Measurements from ENCODE around the gene CTSC. TPM values are rescaled to one million over a fixed set of nuclear protein-coding genes. Genes with fewer than 3 reads are reported as not detected.

Gene CTSC
- total RNA-seq, 1 donor from 2014 or later, result 99.6 TPM

DNA sequence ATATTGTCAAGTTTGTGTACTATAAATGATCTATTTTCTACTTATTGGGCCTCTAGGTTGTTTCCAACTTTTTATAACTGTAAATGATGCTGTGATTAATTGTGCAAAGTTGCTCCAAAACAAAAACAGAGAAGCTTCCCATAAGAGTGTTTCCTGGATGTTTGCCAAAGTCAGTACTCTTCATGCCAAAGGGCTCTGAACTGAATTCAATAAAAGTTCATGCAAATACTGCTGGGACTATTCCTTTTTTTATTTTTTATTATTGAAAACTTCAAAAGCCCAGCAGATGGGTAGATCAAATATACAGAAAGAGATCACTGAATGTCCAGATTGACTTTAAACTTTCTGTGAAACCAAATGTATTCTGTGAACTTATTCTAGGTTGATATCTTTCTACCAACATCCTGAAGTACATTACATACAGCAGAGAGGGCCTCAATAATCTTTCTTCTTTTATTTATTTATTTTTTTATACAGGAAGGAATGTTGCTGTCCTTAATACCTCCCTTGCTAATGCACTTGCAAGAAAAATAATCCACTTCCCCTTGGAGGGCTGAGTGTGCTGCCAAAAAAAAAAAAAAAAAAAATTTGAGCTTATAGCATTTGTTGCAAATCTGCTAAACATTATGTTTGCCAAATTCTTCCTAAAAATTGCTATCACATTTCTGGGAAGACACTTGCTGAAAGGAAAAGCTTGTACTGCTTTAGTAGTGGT lies 53.0 kb downstream of the CTSC start:
- intact Hi-C loops (cut with micrococcal nuclease), result no loop called here
- Mint-ChIP-seq H3K27ac (no peak overlapping the region), H3K4me1 (ENCODE audit: low read depth) (no peaks in the 10 kb centered on the region), H3K36me3 (ENCODE audit: low read depth) (peaks cover 30% of the 10 kb centered on the region), H3K4me3 (no peak overlapping the region), H3K27me3 (ENCODE audit: insufficient read depth) (no peaks in the 10 kb centered on the region), H3K9me3 (no peaks in the 10 kb centered on the region)
- DNase-seq (ENCODE audit: low spot score), result no peak

DNA sequence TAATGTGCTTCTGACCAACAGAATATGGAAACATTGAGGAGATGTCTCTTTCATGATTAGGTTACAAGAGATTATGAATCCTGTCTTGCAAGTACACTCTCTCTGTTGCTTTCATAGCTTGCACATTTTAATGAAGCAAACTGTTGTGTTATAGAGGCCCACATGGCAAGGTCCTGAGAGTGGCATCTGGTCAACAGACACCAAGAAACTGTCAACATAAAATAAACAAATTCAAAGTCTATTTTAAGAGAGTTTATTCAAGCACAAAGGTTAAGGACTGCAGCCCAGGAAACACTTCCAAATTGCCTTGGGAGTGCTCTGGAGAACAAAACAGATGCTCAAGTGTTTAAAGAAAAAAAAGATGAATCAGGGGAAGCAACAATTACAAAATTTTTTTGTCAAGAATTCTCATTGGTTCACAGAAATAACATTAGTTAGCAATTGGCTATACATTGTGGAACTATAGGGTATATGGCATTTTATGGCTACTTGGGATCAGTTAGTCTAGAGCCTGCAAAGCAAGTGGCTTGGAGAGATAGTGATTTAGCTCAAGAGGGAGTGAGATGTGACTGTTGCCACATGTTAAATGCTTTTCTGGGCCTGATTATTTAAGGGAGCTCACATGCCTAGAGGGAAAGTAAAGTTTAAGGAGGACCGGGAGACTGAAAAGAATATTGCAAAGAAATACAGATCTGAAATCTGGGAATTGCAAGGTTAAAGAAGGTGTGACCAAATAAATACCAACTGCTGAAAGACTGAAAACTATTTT lies 54.6 kb downstream of the CTSC start:
- intact Hi-C loops (cut with micrococcal nuclease), result no loop called here
- no peaks in the 10 kb centered on the region for H3K4me1 Mint-ChIP-seq (ENCODE audit: low read depth)
- no peaks in the 10 kb centered on the region for H3K27me3 Mint-ChIP-seq (ENCODE audit: insufficient read depth)
- H3K9me3 Mint-ChIP-seq, result no peaks in the 10 kb centered on the region
- no peak overlapping the region for H3K4me3 Mint-ChIP-seq
- no peak overlapping the region for H3K27ac Mint-ChIP-seq
- no peak for DNase-seq (ENCODE audit: low spot score)
- peaks cover 22% of the 10 kb centered on the region for H3K36me3 Mint-ChIP-seq (ENCODE audit: low read depth)

DNA sequence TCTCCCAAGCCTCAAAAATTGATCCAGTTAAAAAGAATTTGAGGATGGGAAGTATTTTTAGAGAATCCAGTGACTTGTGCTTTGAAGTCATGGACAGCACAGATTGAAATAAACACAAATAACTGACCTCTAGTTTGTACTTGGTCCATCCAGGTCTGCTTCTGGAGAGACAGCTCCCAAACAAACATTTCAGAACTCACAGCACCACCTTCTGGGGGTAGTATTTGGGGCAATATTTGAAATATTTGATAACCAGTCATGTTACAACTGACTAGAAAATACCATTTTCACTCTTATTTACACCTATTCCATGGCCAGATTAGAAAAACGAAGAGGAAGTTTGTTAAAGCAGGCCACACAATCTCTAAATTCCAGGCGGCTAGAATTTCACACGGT lies 56.2 kb downstream of the CTSC start:
- Mint-ChIP-seq H3K27ac (no peak overlapping the region), H3K27me3 (ENCODE audit: insufficient read depth) (no peaks in the 10 kb centered on the region), H3K9me3 (no peaks in the 10 kb centered on the region), H3K36me3 (ENCODE audit: low read depth) (peaks cover 19% of the 10 kb centered on the region), H3K4me1 (ENCODE audit: low read depth) (no peaks in the 10 kb centered on the region), H3K4me3 (no peak overlapping the region)
- intact Hi-C loops (cut with micrococcal nuclease), result no loop called here
- no peak for DNase-seq (ENCODE audit: low spot score)

DNA sequence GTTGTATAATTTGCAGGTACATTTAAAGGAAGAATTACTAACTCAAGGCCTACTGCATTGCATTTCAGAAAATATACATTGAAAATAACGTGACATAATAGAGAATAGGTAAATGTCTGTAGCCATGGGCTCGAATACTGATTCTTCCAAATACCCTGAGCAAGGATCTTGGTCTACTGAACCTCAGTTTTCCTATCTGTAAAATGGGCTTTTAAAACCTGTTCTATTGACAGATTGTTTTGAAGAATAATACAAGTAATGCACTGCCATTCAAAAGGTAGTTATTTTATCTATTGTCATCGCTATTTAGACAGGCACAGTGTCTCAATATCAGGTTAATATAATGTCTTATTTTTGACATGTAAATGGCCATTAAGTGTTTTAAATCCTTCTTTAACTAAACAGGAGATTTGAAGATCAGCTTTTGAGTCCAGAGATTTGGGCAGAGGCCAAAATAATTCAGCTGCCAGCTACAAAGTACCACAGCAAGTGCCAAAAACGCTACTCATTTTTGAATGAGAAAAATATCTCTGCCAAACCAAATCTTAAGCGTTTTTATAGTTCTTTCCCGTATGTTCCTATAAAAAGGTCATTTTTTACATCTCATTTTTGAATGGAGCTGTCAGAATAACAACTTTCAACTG lies 56.7 kb downstream of the CTSC start:
- no peak overlapping the region for H3K4me3 Mint-ChIP-seq
- no peak for DNase-seq (ENCODE audit: low spot score)
- H3K9me3 Mint-ChIP-seq, result no peaks in the 10 kb centered on the region
- H3K27ac Mint-ChIP-seq, result no peak overlapping the region
- peaks cover 19% of the 10 kb centered on the region for H3K36me3 Mint-ChIP-seq (ENCODE audit: low read depth)
- no peaks in the 10 kb centered on the region for H3K27me3 Mint-ChIP-seq (ENCODE audit: insufficient read depth)
- intact Hi-C loops (cut with micrococcal nuclease), result no loop called here
- no peaks in the 10 kb centered on the region for H3K4me1 Mint-ChIP-seq (ENCODE audit: low read depth)

DNA sequence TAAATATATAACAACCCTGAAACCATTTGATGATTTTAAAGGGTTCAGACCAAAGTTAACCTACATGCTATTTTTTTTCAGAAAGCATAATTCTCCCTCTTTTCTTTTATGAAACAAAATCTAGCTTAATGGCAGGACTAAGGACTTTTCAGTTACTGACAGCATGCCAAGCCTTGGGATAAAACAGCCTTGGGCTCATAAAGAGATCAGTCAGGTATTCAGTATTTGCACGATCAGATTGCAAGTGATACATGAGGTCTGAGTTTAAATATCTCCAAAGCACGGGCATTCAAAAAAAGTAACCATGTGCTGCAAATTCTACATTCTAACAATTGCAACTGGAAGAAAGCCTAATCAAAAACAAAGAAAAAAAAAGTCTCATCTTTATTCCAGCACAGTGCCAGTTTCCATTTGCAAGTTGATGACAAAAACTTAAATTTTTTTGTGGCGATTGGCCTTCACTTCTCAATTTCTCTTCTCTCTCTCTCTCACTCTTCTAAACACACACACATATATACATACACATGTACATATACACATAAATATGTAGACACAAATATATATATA lies 60.1 kb downstream of the CTSC start:
- intact Hi-C loops (cut with micrococcal nuclease), result no loop called here
- Mint-ChIP-seq H3K4me1 (ENCODE audit: low read depth) (no peaks in the 10 kb centered on the region), H3K9me3 (no peaks in the 10 kb centered on the region), H3K27me3 (ENCODE audit: insufficient read depth) (no peaks in the 10 kb centered on the region), H3K27ac (no peak overlapping the region), H3K4me3 (no peak overlapping the region), H3K36me3 (ENCODE audit: low read depth) (peaks cover 13% of the 10 kb centered on the region)
- no peak for DNase-seq (ENCODE audit: low spot score)

DNA sequence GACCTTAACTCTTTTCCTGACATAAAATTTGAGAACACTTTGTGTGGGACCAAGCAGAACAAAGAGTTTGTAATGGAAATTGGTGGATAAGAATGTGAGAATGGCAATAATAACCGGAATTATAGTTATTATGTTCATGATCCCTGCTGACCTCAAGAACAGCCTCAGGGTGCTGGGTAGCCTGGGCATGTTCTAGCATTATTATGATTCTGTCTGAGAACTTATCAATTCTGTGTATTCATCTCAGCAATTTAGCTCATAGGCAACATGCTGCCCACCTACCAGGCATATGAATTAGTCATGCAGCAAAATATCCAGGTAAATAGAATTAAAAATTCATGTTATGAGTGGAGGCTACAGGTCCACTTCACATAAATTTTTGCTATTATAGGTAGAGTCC lies 61.9 kb downstream of the CTSC start:
- Mint-ChIP-seq H3K27ac (no peak overlapping the region), H3K4me3 (no peak overlapping the region), H3K9me3 (no peaks in the 10 kb centered on the region), H3K4me1 (ENCODE audit: low read depth) (no peaks in the 10 kb centered on the region), H3K36me3 (ENCODE audit: low read depth) (peaks cover 8% of the 10 kb centered on the region), H3K27me3 (ENCODE audit: insufficient read depth) (peaks cover 3% of the 10 kb centered on the region)
- intact Hi-C loops (cut with micrococcal nuclease), result no loop called here
- no peak for DNase-seq (ENCODE audit: low spot score)

DNA sequence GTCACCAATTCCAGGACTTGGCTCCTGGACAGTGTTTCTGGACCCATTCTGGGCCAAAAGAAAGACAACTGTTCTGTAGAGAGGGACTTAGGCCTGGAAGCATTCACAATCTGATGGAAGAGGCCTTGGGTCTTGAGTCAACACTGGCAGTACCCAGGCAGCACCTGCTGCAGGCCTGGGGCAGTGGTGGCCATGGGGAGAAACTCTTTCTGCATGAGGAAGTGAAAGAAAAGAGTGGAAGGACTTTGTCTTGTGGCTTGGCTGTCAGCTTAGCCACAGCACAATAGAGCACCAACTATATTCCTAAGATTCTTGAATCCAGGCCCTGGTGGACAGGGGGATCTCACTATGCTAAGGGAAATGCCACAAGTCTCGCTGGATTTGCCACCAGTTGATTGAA lies 70.6 kb downstream of the CTSC start:
- Mint-ChIP-seq H3K9me3 (peaks cover 15% of the 10 kb centered on the region), H3K36me3 (ENCODE audit: low read depth) (peaks cover 19% of the 10 kb centered on the region), H3K4me1 (ENCODE audit: low read depth) (no peaks in the 10 kb centered on the region), H3K27me3 (ENCODE audit: insufficient read depth) (peaks cover 3% of the 10 kb centered on the region), H3K27ac (no peak overlapping the region), H3K4me3 (no peak overlapping the region)
- intact Hi-C loops (cut with micrococcal nuclease), result no loop called here
- DNase-seq (ENCODE audit: low spot score), result no peak

DNA sequence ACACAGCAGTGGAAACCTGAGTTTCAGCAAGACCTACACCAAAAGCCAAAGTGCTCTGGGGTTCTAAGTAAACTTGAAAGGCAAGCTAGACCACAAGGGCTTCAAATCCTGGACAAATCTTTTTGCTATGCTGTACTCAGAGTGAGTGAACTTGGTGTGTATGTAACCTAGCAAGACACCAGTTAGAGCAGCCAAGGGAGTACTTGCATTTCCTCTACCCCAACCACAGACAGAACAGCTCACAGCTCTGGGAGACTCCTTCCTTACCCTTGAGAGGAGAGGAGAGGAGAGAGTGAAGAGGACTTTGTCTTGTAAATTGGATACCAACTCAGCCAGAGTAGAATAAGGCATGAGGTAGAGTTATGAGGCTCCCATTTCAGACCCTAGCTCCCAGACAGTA lies 71.4 kb downstream of the CTSC start:
- no peak overlapping the region for H3K27ac Mint-ChIP-seq
- peaks cover 22% of the 10 kb centered on the region for H3K9me3 Mint-ChIP-seq
- no peaks in the 10 kb centered on the region for H3K4me1 Mint-ChIP-seq (ENCODE audit: low read depth)
- DNase-seq (ENCODE audit: low spot score), result no peak
- peaks cover 19% of the 10 kb centered on the region for H3K36me3 Mint-ChIP-seq (ENCODE audit: low read depth)
- intact Hi-C loops (cut with micrococcal nuclease), result no loop called here
- H3K27me3 Mint-ChIP-seq (ENCODE audit: insufficient read depth), result no peaks in the 10 kb centered on the region
- H3K4me3 Mint-ChIP-seq, result no peak overlapping the region

DNA sequence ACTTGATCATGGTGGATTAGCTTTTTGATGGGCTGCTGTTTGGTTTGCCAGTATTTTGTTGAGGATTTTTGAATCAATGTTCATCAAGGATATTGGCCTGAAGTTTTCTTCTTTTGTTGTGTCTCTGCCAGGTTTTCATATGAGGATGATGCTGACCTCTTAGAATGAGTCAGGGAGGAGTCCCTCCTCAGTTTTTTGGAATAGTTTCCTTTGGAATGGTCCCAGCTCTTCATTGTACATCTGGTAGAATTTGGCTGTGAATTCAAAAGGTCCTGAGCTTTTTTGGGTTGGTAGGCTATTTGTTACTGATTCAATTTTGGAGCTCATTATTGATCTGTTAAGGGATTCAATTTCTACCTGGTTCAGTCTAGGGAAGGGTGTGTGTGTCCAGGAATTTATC lies 78.1 kb downstream of the CTSC start:
- Mint-ChIP-seq H3K27me3 (ENCODE audit: insufficient read depth) (no peaks in the 10 kb centered on the region), H3K4me3 (no peak overlapping the region), H3K9me3 (peaks cover 57% of the 10 kb centered on the region), H3K4me1 (ENCODE audit: low read depth) (no peaks in the 10 kb centered on the region), H3K36me3 (ENCODE audit: low read depth) (peaks cover 4% of the 10 kb centered on the region), H3K27ac (no peak overlapping the region)
- intact Hi-C loops (cut with micrococcal nuclease), result no loop called here
- no peak for DNase-seq (ENCODE audit: low spot score)

DNA sequence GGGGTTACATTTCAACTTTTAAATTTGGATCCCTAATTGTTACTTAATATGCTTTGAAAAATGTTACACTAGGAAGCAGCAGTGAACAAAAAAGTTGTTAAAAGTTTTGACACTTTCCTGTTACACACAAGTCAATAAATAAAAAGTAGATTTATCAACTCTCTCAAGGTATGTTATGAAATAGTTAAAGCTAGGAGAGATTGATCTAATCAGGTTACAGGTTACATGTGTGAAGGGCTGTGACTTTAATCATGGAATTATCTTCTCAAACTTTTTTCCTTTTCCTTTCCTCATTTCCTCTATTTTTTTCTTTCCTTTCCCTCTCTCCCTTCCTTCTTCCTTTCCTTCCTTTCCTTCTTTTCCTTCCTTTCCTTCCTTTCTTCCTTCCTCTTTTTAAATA lies 85.3 kb downstream of the CTSC start:
- Mint-ChIP-seq H3K4me3 (no peak overlapping the region), H3K27me3 (ENCODE audit: insufficient read depth) (peaks cover 2% of the 10 kb centered on the region), H3K36me3 (ENCODE audit: low read depth) (no peaks in the 10 kb centered on the region), H3K9me3 (peaks cover 8% of the 10 kb centered on the region), H3K27ac (no peak overlapping the region), H3K4me1 (ENCODE audit: low read depth) (no peaks in the 10 kb centered on the region)
- no peak for DNase-seq (ENCODE audit: low spot score)
- intact Hi-C loops (cut with micrococcal nuclease), result no loop called here

DNA sequence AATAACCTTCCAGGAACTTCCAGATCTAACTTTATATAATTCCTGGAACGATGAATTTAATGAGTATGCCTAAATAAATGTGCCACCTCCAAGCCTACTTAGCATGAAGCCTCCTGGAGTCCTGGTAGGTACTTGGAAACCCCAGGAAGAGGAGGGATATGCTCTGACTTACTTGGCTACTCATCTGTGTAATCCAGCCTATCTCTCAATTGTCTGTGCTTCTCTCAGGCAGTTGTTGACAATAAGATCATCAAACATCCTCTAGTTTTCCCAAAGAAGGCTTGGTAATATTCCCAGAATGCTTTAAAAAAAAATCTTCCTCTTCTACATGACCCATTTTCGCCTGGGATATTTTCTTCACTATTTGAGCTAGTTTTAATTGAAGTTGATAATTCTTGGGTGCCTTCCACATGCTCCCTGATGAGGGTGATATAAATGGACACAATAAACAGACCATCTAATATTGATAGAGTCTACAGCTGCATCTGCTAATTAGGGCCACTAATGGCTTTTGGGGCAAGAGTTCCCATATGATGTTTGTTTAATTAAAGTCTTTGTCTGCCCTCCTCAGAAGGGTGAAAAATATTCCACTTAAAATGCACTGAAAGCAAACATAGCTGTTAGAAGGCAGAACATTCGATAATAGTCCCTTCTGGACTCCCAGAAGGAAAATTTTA lies 86.8 kb downstream of the CTSC start:
- intact Hi-C loops (cut with micrococcal nuclease), result no loop called here

DNA sequence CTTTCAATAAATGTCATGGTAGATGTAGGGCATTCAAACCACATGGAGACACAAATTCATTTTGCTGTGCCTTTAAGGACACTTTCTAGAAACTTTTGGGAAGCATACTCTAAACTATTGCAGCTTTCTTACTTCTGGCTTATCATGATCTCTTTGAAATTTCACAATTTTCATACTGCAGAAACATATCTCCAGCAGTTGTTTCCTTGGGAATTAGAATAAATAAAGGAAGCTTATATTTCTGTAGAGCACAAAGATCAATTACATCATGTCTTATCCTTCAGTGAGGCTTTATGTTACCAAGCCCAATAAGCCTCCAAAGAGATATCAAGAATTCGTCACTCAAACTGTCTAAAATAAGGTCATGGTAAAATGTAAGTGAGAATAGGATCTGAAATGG lies 87.8 kb downstream of the CTSC start:
- Mint-ChIP-seq H3K9me3 (no peaks in the 10 kb centered on the region), H3K27me3 (ENCODE audit: insufficient read depth) (peaks cover 2% of the 10 kb centered on the region), H3K27ac (no peak overlapping the region), H3K4me1 (ENCODE audit: low read depth) (no peaks in the 10 kb centered on the region), H3K36me3 (ENCODE audit: low read depth) (no peaks in the 10 kb centered on the region), H3K4me3 (no peak overlapping the region)
- no peak for DNase-seq (ENCODE audit: low spot score)
- intact Hi-C loops (cut with micrococcal nuclease), result no loop called here

More for the DNA sequence above, 86.8 kb downstream of the CTSC start:
- Mint-ChIP-seq H3K27ac (no peak overlapping the region), H3K36me3 (ENCODE audit: low read depth) (no peaks in the 10 kb centered on the region), H3K4me1 (ENCODE audit: low read depth) (no peaks in the 10 kb centered on the region), H3K9me3 (peaks cover 6% of the 10 kb centered on the region), H3K4me3 (no peak overlapping the region), H3K27me3 (ENCODE audit: insufficient read depth) (peaks cover 2% of the 10 kb centered on the region)
- no peak for DNase-seq (ENCODE audit: low spot score)
